Raji (cell line): ENCODE data around the gene SNAPIN.

Source experiments
- POLR2A ChIP-seq: IDR thresholded peaks from 2 replicates; pipeline ENCODE4 v1.6.1; 2011; ENCODE audit warnings: low read depth, low read length, control low read depth; ENCODE audit not compliant: insufficient read depth

The SNAPIN gene

DNA sequence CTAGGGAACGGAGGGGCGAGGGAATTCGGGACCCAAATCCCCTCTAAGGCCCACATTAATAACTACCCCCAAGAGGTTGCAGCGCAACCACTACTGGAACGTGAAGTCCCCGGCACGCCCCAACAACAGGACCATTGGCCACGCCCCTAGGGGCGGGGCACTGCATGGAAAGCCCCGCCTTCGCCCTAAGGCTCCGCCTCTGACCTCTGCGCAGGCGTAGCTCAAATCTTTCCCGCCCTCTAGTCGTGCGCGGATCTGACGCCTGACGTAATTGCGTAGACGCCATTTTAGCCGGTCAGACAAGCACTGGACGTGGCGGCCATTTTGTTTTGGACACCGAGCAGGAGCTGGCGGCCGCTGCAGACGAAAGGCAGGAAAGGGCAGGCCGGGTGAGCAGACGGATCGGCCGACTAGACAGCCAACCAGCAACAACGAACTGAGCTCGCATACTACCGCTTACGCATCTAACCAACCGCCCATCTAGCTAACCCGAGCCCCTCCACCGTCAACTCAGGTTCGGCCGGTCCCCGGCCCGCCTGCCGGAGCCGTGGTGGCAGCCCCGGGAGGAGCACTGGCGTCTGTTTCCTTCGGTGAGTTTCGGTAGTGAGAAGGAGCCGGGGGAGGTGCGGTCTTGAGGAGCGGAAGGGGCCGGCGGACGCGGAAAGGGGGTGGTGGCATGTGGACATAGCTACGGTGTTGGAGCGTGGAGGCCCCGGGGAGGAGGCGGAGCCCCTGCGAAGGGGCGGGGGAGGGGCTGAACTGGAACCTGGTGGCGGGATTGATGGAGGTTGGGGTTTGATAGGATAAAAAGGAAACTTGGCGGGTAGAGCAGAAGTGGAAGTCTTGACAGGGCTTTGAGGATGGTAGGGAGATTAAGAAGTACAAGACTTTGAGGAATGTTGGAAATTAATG, 24.5 kb upstream of the SNAPIN start, which contains the start of gene CHTOP:
Gene CHTOP, plus strand, starts transcription at position 313 of the 912 bp plus-strand sequence. CDS start 2,523 bp downstream, outside the sequence.
- TF ChIP-seq POLR2A: peak; percentile 95

DNA sequence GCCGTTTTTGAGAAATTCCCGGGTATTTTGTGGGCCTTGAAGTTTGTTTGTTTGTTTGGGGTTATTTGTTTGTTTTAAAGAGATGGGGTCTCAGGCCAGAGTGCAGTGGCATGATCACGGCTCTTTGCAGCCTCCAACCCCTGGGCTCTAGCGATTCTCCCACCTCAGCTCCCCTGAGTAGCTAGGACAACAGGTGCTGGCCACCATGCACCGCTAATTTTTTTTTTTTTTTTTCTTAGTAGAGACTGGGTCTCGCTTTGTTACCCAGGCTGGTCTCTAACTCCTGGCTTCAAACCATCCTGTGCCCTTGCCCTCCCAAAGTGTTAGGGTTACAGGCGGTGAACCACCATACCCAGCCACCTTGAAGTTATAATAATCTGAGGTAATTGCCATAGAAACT, 22.6 kb upstream of the SNAPIN start:
- no peak for TF ChIP-seq POLR2A

DNA sequence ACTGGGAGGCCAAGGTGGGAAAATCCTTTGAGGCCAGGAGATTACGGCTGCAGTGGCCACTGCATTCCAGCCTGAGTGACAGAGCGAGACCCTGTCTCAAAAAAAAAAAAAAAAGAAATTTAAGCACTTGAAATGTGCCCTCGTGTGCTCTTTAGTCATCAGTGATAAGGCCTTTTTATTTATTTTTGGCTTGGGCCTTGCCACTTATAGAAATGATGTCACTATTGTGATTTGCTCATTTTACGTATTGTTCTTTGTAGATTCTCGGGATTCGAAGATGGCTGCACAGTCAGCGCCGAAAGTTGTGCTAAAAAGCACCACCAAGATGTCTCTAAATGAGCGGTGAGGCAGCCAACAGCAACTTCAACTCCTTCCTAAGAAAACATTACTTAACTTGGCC, 22.2 kb upstream of the SNAPIN start:
- no peak for TF ChIP-seq POLR2A

DNA sequence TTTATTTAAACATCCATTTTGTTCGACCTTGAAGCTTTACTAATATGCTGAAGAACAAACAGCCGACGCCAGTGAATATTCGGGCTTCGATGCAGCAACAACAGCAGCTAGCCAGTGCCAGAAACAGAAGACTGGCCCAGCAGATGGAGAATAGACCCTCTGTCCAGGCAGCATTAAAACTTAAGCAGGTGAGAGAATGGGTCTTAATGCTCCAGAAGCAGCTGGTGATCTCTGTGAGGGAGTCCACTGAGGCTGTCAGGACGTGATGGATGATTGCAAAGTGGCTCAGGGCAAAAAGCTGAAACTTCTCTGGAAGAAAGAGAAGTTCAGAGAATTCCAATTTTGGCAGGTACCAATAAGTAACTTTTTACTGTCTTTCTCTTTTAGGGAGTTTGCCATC, 20.2 kb upstream of the SNAPIN start:
- no peak for TF ChIP-seq POLR2A

DNA sequence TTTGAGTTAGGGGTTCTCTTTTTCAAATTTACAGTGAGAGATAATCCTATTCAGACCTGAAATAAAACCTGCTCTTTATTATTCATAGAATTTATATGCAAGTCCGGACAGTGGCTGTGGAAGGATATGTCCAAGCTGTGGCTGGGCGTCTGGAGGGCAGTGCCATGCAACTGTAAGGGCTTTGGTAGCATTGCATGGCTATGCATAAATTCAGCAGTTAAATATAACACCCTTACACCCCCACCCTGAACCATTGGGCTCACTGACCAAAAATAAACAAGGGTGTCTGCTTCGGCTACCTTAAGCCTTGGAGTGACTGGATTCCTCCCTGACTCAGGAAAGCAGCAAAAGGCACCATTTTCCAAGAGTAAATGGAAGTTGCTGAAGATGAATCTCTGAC, 19.2 kb upstream of the SNAPIN start:
- TF ChIP-seq POLR2A: no peak

DNA sequence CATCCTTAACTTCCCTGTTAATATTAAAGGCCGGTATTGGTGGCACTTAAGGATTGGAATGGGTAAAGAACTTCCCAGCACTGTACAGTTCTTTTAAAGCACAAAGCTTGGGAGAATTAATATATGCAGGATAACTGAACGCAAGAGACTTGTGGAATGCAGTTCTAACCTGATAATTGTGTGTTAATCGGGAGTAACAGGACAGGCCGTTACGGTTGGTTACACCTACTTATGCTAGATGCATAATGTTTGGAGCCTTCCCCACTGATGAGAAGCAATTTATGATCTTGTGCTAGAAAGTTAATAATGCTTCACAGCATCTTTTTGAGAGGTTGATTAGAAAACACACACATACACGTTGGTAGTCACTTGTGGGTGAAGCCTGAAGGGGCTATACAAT, 17.6 kb upstream of the SNAPIN start:
- no peak for TF ChIP-seq POLR2A

DNA sequence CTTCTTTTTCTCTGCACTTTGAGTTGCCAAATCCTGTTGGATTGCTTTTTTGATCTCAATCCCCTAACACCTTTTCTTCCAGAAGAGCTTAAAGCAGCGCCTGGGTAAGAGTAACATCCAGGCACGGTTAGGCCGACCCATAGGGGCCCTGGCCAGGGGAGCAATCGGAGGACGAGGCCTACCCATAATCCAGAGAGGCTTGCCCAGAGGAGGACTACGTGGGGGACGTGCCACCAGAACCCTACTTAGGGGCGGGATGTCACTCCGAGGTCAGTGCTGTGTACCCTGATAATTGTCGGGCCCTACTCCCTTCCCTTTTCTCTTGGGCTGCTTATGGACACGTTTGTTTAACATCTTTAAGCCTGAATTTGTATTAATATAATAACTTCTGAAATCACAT, 16.3 kb upstream of the SNAPIN start:
- no peak for TF ChIP-seq POLR2A

DNA sequence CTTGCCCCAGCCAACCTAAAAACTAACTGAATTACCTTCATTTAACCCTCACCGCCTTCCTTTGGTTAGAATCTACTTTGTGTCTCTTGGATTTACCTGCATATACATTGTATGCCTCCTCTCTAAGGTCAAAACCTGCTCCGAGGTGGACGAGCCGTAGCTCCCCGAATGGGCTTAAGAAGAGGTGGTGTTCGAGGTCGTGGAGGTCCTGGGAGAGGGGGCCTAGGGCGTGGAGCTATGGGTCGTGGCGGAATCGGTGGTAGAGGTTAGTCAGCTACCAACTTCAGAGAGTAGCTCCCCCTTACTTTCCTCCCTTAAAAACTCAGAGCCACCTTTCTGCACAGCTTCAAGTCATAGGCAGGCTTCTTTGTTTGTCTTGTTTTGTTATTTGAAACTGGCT, 15.4 kb upstream of the SNAPIN start:
- no peak for TF ChIP-seq POLR2A

DNA sequence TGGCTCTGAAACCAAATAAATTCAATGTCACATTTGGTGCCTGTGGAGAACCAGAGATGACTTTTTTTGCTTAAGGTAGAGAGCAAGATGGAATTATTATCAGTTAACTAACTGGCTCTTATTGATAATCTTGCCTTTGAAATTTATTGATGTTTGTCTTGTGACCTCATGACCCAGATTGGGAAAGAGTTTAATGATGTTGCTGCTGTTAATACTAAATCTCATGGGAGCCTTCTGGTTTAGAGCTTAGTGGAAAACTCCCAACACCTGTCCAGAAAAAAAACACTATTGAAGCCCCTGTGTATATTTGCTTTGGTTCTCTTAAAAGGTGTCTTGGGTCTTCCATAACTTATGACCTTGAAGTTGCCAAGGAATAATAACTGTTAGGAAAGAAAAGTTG, 14.7 kb upstream of the SNAPIN start:
- no peak for TF ChIP-seq POLR2A

DNA sequence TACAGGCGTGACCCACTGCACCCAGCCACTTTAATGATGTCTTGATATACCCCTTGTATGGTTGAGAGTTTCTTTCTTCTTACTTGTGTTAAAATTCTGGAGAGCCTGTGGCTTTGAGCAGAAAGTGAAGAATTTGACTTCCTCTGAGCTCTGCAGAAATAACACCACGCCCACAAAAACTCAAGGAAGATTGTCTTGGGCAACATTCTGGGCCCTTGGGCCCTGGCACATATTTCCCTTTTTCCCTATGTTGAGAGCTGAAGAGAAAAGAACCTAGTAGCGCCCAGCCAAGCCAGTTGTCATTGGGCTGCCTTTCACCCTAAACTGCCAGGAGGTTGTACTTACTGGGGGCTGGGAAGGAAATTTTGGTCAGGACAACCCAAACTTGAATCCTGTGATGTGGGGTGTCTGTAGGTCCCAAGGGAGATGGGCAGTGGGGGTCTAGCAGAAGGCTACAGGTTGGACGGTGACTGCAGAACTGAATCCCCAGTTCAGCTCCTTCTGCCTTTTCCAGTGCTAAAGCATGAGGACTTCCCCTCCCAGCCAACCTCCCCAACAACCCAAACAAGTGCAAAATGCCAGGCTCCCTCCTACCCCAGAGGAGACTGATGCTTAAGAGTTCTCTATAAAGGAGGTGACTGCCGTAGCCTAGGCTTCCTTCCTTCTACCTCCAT, 11.7 kb upstream of the SNAPIN start:
- no peak for TF ChIP-seq POLR2A

DNA sequence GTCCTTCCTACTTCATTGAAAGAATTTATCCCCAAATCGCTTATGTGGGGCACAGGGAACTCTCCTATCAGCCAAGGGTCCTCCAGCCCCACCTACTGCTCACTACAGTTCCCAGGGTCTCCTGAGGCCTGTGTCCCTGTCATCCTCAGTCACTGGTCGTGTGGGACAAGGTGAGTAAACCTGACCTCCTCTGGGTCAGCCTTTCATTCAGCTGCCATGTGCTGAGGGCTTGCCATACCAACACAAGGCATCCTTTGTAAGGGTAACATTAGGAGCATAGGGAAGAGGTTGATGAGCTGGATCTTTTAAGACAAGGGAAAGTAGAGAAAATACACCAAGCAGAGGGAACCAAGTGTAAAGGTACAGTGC, 11.2 kb upstream of the SNAPIN start:
- TF ChIP-seq POLR2A: no peak

DNA sequence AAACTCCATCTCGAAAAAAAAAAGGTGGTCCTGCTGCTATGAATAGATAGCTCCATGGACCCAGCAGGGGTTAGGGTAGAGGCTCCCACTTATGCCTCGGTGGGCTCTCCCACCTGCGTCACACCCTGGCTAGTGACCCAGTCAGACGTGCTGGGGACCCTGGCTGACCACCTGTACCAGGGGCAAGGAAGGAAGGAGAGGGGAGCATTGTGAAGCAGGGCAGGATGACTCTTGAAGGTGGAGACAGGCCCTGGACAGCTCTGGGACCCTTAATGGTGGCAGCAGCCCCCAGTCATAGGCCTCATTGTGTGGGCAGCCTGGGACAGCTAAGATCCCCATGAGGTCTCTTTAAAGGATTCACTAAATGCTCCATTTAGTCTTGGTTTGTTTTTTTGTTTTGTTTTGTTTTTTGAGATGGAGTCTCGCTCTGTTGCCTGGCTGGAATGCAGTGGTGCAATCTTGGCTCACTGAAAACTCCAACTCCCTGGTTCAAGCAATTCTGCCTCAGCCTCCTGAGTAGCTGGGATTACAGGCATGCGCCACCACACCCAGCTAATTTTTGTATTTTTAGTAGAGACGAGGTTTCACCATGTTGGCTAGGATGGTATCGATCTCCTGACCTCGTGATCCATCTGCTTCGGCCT, 10.4 kb upstream of the SNAPIN start:
- no peak for TF ChIP-seq POLR2A

DNA sequence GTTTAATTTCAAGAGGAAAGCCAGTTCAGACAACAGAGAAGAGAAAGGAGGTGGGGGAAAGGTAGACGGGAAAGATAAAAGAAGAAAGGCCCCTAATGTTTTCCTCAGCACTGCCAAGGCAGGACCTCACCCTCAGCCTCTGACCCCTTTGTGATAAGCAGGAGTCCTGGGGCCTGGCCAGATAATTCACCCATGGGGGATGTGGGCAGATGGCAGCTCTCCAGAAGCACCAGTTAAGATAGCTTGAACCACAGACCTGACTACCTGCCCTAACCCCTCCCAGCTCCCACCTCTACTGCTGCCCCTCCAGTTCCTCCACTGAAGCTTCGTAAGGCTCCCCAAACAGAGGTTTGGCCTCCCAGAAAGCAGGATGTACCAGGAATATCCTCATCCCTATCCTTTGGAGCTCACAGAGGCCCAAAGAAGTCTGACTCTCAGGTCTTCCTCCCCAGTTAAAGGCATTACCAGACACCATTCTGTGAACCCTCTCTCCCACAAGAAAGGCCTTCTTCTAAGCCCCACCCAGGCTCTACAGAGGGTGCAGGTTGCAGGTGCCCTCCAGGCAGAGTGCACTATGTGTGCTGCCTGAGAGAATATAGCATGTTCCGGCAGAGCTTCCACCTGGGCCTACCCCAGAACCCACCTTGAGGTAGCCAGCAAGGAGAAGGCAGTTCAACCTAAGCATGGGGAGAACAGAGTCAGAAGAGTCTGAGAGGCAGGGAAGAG, 9.2 kb upstream of the SNAPIN start:
- TF ChIP-seq POLR2A: no peak

DNA sequence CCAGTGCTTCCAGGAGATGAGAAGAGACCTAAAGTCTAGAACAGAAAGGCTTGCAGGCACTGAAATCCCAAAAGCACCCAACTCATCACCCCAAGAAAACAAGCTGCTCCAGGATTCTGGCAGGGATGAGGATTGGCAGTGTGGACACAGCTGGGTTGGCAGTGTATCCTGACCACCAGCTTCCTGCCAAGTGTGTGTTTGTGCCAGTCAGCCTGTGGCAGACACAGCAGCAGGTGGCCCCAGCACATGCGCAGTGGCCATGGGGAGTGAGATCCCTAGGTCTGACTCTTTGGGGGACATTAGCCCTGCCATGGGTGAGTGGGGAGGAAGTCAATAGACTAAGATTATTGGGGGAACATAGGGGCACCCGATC, 8.7 kb upstream of the SNAPIN start:
- no peak for TF ChIP-seq POLR2A

DNA sequence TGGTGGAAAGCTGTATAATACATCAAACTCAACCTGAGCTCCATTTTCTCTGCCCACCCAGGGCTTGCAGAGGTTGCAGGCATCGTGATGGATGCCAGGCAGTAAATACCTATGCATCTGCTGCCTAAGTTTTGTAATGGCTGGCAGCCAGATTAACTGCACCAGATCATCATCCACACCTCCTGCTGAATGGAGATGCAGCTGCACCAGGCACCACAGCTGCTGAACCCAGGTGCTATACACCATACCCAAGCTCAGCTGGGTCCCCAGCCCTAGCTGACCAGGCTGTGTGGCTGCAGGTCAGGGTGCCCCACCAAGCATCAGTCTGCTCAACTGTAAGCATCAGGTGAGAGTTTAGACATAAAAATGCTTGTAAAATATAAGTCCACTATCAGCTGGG, 6.7 kb upstream of the SNAPIN start:
- no peak for TF ChIP-seq POLR2A
